GM10248 (cell line): Measurements from ENCODE around the gene EXO1.

Source experiments
- CTCF ChIA-PET: fragments of 300-600 bp; sonication (Branson Sonifier 250); formaldehyde crosslinking; extraction: SDS; loops from one replicate; lab custom pipeline; 2021; ENCODE audit warnings: antibody characterized with exemption; lab: Yijun Ruan, JAX
- POLR2A ChIA-PET: fragments of 350-650 bp; sonication (Branson Sonifier 250); formaldehyde crosslinking; extraction: SDS; loops from one replicate; lab custom pipeline; 2020; ENCODE audit warnings: antibody characterized with exemption; lab: Yijun Ruan, JAX
- DNase-seq: peaks from one replicate; pipeline ENCODE4 v3.0.0; 2012; ENCODE audit errors: extremely low spot score
- TF ChIP-seq, protein P1 (sequence below): IDR thresholded peaks from 2 replicates; pipeline ENCODE4 v1.5.1; 2012; ENCODE audit warnings: mild to moderate bottlenecking, low read depth; ENCODE audit errors: extremely low read depth, missing control alignments, control extremely low read depth

The EXO1 gene

GRCh38 chr1:241888232-241888631 is 40.2 kb downstream of the EXO1 start:
- no peak for DNase-seq
- ChIA-PET CTCF (interaction anchor here (1.2 kb wide), 1 partner anchor 110 kb away, joined by 4 read pairs; the partner anchor contains the start of gene MAP1LC3C), POLR2A (no interaction called here)
- TF ChIP-seq, protein P1, sequence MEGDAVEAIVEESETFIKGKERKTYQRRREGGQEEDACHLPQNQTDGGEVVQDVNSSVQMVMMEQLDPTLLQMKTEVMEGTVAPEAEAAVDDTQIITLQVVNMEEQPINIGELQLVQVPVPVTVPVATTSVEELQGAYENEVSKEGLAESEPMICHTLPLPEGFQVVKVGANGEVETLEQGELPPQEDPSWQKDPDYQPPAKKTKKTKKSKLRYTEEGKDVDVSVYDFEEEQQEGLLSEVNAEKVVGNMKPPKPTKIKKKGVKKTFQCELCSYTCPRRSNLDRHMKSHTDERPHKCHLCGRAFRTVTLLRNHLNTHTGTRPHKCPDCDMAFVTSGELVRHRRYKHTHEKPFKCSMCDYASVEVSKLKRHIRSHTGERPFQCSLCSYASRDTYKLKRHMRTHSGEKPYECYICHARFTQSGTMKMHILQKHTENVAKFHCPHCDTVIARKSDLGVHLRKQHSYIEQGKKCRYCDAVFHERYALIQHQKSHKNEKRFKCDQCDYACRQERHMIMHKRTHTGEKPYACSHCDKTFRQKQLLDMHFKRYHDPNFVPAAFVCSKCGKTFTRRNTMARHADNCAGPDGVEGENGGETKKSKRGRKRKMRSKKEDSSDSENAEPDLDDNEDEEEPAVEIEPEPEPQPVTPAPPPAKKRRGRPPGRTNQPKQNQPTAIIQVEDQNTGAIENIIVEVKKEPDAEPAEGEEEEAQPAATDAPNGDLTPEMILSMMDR = no peak

GRCh38 chr1:241891296-241891695 is 43.3 kb downstream of the EXO1 start:
- TF ChIP-seq, protein P1 = no peak
- no peak for DNase-seq
- POLR2A ChIA-PET = no interaction called here
- CTCF ChIA-PET = interaction anchor here (1.2 to 1.6 kb wide), 2 partner anchors 14 to 106 kb away, joined by 3 to 7 read pairs; no protein-coding TSS in a partner anchor

DNA sequence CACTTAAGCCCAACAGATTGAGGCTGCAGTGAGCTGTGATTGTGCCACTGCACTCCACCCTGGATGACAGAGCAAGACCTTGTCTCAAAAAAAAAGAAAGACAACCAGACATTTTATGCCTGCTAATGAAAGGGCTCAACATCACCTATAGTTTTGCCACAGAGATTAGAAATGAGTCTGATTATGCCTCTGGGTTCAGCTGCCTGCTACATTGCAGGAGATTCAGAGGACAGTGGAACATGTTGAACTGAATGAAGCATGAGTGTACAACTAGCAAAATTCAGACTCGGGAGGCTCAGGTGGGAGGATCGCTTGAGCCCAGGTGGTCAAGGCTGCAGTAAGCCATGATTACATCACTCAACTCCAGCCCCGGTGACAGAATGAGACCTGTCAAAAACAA is 46.0 kb downstream of the EXO1 start:
- DNase-seq = no peak
- ChIA-PET CTCF (no interaction called here), POLR2A (interaction anchor here (0.6 kb wide), 1 partner anchor 83 kb away, joined by 3 read pairs; no protein-coding TSS in a partner anchor)
- TF ChIP-seq, protein P1 = no peak

GRCh38 chr1:241895013-241895412 is 47.0 kb downstream of the EXO1 start:
- POLR2A ChIA-PET = no interaction called here
- peak; percentile 37 for DNase-seq
- TF ChIP-seq, protein P1 = no peak

DNA sequence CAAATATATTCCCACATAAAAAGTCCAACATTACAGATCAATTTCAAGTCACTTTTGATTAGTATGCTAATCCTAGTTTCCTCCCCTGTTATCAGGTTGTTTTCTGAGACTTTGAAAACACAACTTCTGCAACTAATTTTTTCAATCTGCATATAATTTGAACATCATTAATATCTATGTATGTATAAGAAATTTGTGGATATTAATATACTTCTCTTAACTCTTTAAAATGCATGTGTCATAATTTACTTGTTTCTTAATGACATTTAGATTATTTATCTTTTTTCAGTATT is 48.6 kb downstream of the EXO1 start:
- no peak for DNase-seq
- CTCF ChIA-PET = interaction anchor here (0.8 to 2.6 kb wide), 10 partner anchors 10 to 286 kb away, joined by 3 to 18 read pairs (median 4); partner anchors contain the start of gene MAP1LC3C
- POLR2A ChIA-PET = no interaction called here

More at GRCh38 chr1:241895013-241895412, 47.0 kb downstream of the EXO1 start:
- CTCF ChIA-PET = interaction anchor here (0.9 to 2.6 kb wide), 2 partner anchors 9 to 91 kb away, joined by 3 to 18 read pairs; no protein-coding TSS in a partner anchor

GRCh38 chr1:241899210-241899609 is 51.2 kb downstream of the EXO1 start:
- ChIA-PET POLR2A (no interaction called here), CTCF (interaction anchor here (1.1 to 2.1 kb wide), 4 partner anchors 86 to 121 kb away, joined by 3 to 8 read pairs (median 4); partner anchors contain the start of gene MAP1LC3C)
- no peak for DNase-seq
- TF ChIP-seq, protein P1 = no peak

More for the DNA sequence above, 48.6 kb downstream of the EXO1 start:
- TF ChIP-seq, protein P1 = no peak
